ENCODE data around the gene RASL11A.
A peak's percentile ranks its signal among the peaks of the same experiment; 100 is the strongest.

The RASL11A gene

DNA sequence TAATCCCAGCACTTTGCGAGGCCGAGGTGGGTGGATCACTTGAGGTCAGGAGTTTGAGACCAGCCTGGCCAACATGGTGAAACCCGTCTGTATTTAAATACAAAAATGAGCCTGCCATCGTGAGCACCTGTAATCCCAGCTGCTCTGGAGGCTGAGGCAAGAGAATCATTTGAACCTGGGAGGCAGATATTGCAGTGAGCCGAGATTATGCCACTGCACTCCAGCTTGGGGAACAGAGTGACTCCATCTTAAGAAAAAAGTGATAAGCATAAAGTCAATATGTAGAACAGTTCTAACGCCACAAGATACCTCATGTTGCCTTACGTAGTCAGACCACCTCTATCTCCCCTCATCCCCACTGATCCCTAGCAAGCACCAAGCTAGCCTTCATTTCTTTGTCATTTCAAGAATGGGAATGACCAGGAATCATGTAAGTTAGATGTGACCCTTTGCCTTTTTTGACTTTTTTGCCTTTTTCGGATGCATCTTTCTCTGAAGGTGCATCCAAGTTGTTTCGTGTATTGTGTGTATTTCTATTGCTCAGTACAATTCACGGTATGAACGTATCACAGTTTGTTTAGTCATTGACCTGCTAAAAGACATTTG lies 12.9 kb upstream of the RASL11A start:
- TF ChIP-seq, protein P1, sequence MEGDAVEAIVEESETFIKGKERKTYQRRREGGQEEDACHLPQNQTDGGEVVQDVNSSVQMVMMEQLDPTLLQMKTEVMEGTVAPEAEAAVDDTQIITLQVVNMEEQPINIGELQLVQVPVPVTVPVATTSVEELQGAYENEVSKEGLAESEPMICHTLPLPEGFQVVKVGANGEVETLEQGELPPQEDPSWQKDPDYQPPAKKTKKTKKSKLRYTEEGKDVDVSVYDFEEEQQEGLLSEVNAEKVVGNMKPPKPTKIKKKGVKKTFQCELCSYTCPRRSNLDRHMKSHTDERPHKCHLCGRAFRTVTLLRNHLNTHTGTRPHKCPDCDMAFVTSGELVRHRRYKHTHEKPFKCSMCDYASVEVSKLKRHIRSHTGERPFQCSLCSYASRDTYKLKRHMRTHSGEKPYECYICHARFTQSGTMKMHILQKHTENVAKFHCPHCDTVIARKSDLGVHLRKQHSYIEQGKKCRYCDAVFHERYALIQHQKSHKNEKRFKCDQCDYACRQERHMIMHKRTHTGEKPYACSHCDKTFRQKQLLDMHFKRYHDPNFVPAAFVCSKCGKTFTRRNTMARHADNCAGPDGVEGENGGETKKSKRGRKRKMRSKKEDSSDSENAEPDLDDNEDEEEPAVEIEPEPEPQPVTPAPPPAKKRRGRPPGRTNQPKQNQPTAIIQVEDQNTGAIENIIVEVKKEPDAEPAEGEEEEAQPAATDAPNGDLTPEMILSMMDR (IDR thresholded peaks at IDR 0.05; ENCODE audit: low read depth, low read length) = no peak
- DNase-seq (ENCODE audit: low read depth, low spot score) = no peak
- no peak overlapping the region for H3K4me3 ChIP-seq (ENCODE audit: low read depth, low read length)
- in situ Hi-C loops (cut with HindIII; ENCODE audit: low sequenced_read_pairs) = no loop called here

DNA sequence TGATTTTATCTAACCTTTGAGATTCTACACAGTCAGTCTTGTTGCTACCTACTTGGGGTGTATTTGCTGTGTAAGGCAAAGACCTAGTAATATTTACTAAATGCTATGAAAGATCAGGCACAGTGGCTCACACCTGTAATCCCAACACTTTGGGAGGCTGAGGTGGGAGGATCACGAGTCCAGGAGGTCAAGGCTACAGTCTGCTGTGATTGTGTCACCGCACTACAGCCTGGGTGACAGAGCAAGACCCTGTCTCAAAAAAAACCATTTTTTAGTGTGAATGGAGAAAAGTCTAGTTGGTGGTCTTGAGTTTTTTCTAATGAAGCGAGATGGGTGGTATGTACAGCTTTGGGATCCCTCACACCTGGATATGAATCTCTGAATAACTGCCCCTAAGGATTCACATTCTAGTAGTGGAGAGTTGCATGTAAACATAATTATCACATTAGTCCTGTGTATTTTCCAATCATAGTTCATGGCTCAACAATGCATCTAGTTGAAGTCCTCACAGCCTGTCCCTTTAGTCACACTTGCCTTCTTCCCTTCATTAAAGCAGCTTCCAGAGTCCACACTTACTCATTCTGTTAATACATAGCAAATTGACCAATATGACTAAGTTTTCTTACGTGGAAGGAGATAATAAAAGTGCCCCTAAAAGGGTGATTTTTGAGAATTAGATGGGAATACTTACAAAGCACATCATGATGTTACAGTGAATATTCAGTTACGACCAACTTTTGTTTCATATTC lies 11.8 kb upstream of the RASL11A start:
- H3K4me3 ChIP-seq (ENCODE audit: low read depth, low read length) = no peak overlapping the region
- TF ChIP-seq, protein P1 (IDR thresholded peaks at IDR 0.05; ENCODE audit: low read depth, low read length) = no peak
- in situ Hi-C loops (cut with HindIII; ENCODE audit: low sequenced_read_pairs) = no loop called here
- no peak for DNase-seq (ENCODE audit: low read depth, low spot score)

DNA sequence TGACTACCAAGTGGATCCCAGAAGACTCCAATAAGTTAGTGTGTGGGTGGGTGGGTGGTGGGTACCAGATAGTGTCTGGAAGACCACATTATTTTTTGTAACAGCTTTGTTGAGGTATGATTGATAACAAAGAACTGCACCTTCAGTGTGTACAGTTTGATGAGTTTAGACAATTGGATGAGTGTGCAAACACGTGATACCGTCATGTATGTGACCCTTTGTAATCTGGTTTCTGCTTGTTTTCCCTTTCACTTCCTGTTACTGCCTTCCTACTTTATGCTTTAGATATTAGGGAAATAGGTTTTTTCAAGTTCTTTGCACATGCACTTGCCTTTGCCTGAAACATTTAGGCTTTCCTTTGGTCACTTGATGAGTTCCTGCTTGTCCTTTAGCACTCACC lies 10.8 kb upstream of the RASL11A start:
- in situ Hi-C loops (cut with HindIII; ENCODE audit: low sequenced_read_pairs) = no loop called here
- TF ChIP-seq, protein P1 (IDR thresholded peaks at IDR 0.05; ENCODE audit: low read depth, low read length) = no peak
- no peak overlapping the region for H3K4me3 ChIP-seq (ENCODE audit: low read depth, low read length)
- DNase-seq (ENCODE audit: low read depth, low spot score) = no peak

DNA sequence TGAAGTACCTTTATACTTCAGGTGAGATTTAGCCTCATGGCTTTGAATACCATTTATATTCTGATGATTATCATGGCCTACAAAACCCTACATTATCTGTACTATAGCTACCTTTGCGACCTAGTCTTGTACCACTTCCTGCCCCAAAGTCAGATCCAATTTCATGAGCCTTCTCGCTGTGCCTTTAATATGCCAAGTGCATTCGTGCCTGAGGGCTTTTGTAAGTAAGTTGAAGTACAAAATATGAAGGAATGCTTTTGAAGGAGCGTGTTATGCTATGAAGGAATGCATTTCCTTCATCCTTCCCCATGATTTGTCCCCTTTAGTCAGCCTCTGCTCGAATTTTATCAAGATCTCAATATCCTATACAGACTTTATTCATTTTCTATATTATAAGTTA lies 9.2 kb upstream of the RASL11A start:
- H3K4me3 ChIP-seq (ENCODE audit: low read depth, low read length) = no peak overlapping the region
- no peak for DNase-seq (ENCODE audit: low read depth, low spot score)
- in situ Hi-C loops (cut with HindIII; ENCODE audit: low sequenced_read_pairs) = no loop called here
- TF ChIP-seq, protein P1 (IDR thresholded peaks at IDR 0.05; ENCODE audit: low read depth, low read length) = no peak

DNA sequence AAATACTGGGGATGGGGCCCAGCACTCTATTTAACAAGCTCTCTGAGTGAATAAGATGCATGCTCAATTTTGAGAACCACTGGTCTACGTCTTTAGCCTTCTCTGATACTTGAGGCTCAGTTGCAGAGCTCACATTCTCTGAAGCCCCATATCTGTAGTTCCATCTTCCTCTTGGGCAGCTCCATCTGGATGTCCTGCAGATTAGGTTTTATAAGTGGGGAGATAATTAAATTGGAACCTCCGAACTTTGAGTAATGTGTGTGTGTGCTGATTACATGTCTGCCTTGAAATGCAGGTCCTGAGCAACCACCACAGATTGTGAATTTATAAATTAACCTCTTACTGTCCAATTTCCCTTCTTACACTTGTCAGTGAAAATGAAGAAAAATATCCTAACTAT lies 7.2 kb upstream of the RASL11A start:
- in situ Hi-C loops (cut with HindIII; ENCODE audit: low sequenced_read_pairs) = no loop called here
- DNase-seq (ENCODE audit: low read depth, low spot score) = no peak
- TF ChIP-seq, protein P1 (IDR thresholded peaks at IDR 0.05; ENCODE audit: low read depth, low read length) = no peak
- no peak overlapping the region for H3K4me3 ChIP-seq (ENCODE audit: low read depth, low read length)

DNA sequence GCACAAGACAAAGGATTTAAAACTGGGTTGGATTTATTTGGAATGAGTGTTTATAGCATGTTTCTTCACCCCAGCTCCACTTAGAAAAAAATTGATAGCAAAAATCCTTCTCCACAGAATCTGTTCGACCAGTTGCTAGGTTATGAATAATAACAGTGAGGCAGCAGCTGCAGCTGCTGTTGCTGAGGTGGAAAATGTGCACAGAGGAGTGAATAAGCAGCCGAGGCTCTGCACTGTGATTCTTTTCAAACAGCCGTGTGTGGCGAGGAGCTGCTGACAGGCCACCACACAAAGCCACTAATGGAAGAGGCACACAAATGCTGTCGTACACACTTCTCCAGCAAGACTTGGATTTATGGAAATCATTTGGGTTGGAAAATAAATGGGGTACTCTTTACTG lies 6.4 kb upstream of the RASL11A start:
- TF ChIP-seq, protein P1 (IDR thresholded peaks at IDR 0.05; ENCODE audit: low read depth, low read length) = no peak
- peak; percentile 73 for DNase-seq (ENCODE audit: low read depth, low spot score)

More for the DNA sequence above, 6.4 kb upstream of the RASL11A start:
- H3K4me3 ChIP-seq (ENCODE audit: low read depth, low read length) = no peak overlapping the region
- in situ Hi-C loops (cut with HindIII; ENCODE audit: low sequenced_read_pairs) = no loop called here
